ENCODE measurements around the gene URI1.

URI1 gene

GRCh38 chr19:29934781-29935180, 7.3 kb upstream of the URI1 start:
- Histone ChIP-seq H3K27me3 (ENCODE audit: insufficient read depth, low read length) (no peaks in the 10 kb centered on the region), H3K36me3 (ENCODE audit: insufficient read depth, low read length) (no peaks in the 10 kb centered on the region; the same call in 1 of the 2 replicates), H2AFZ (ENCODE audit: low read length) (no peak overlapping the region), H4K20me1 (ENCODE audit: insufficient read depth, low read length) (no peaks in the 10 kb centered on the region), H3K9me3 (ENCODE audit: low read length) (peaks cover 4% of the 10 kb centered on the region; the same call in 1 of the 2 replicates), H3K4me3 (ENCODE audit: low read depth, low read length, poor library complexity, severe bottlenecking) (no peak overlapping the region), H3F3A (ENCODE audit: insufficient read depth, low read length) (no peaks in the 10 kb centered on the region), H3K9ac (ENCODE audit: low read length) (no peak overlapping the region), H3K79me2 (ENCODE audit: insufficient read depth, low read length) (no peaks in the 10 kb centered on the region), H3K4me2 (ENCODE audit: low read length) (no peak overlapping the region), H3K27ac (ENCODE audit: low read depth, low read length, poor library complexity, severe bottlenecking) (no peak overlapping the region), H3K4me1 (ENCODE audit: insufficient read depth, low read length, severe bottlenecking) (no peaks in the 10 kb centered on the region), H3K9me2 (ENCODE audit: low read depth, low read length) (no peaks in the 10 kb centered on the region)
- TF ChIP-seq EZH2 (IDR thresholded peaks at IDR 0.05; ENCODE audit: borderline replicate concordance, low read length): no peak
- TF ChIP-seq CTCF (IDR thresholded peaks at IDR 0.05; ENCODE audit: low read length): no peak

DNA sequence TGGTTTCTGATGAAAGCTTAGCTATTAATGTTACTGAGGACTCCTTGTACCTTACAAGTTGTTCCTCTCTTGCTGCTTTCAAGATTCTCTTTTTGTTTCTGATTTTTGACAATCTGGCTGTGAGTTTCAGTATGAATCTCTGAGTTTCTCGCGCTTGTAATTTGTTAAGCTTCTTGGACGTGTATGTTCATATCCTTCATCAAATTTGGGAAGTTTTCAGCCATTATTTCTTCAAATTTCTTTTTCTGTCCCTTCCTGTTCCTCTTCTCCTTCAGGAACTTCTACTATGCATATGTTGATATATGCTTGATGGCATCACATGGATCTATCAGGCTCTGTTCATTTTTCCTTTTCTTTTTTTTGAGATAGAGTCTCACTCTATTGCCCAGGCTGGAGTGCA, 5.6 kb upstream of the URI1 start:
- H3K9me3 ChIP-seq (ENCODE audit: low read length): peaks cover 4% of the 10 kb centered on the region; the same call in 1 of the 2 replicates
- peaks cover 3% of the 10 kb centered on the region for H3K4me1 ChIP-seq (ENCODE audit: insufficient read depth, low read length, severe bottlenecking)
- H3K79me2 ChIP-seq (ENCODE audit: insufficient read depth, low read length): no peaks in the 10 kb centered on the region
- H3F3A ChIP-seq (ENCODE audit: insufficient read depth, low read length): no peaks in the 10 kb centered on the region
- no peak overlapping the region for H3K4me2 ChIP-seq (ENCODE audit: low read length)
- H3K36me3 ChIP-seq (ENCODE audit: insufficient read depth, low read length): no peaks in the 10 kb centered on the region; the same call in 1 of the 2 replicates
- no peak overlapping the region for H3K4me3 ChIP-seq (ENCODE audit: low read depth, low read length, poor library complexity, severe bottlenecking)
- H4K20me1 ChIP-seq (ENCODE audit: insufficient read depth, low read length): no peaks in the 10 kb centered on the region
- H3K27ac ChIP-seq (ENCODE audit: low read depth, low read length, poor library complexity, severe bottlenecking): no peak overlapping the region
- TF ChIP-seq CTCF (IDR thresholded peaks at IDR 0.05; ENCODE audit: low read length) (no peak), EZH2 (IDR thresholded peaks at IDR 0.05; ENCODE audit: borderline replicate concordance, low read length) (no peak)
- no peak overlapping the region for H2AFZ ChIP-seq (ENCODE audit: low read length)
- no peaks in the 10 kb centered on the region for H3K27me3 ChIP-seq (ENCODE audit: insufficient read depth, low read length)
- no peak overlapping the region for H3K9ac ChIP-seq (ENCODE audit: low read length)
- no peaks in the 10 kb centered on the region for H3K9me2 ChIP-seq (ENCODE audit: low read depth, low read length)

- no peak overlapping the region for H3K9ac ChIP-seq (ENCODE audit: low read length)
- peaks cover 23% of the 10 kb centered on the region for H3K4me1 ChIP-seq (ENCODE audit: insufficient read depth, low read length, severe bottlenecking)
- TF ChIP-seq EZH2 (IDR thresholded peaks at IDR 0.05; ENCODE audit: borderline replicate concordance, low read length) (no peak), CTCF (IDR thresholded peaks at IDR 0.05; ENCODE audit: low read length) (no peak)
- peaks cover 4% of the 10 kb centered on the region; the same call in 1 of the 2 replicates for H3K9me3 ChIP-seq (ENCODE audit: low read length)
- peaks cover 19% of the 10 kb centered on the region for H3K79me2 ChIP-seq (ENCODE audit: insufficient read depth, low read length)
- H2AFZ ChIP-seq (ENCODE audit: low read length): no peak overlapping the region
- no peak overlapping the region for H3K27ac ChIP-seq (ENCODE audit: low read depth, low read length, poor library complexity, severe bottlenecking)
- H3K36me3 ChIP-seq (ENCODE audit: insufficient read depth, low read length): no peaks in the 10 kb centered on the region; the same call in 1 of the 2 replicates
- H3K27me3 ChIP-seq (ENCODE audit: insufficient read depth, low read length): no peaks in the 10 kb centered on the region
- H4K20me1 ChIP-seq (ENCODE audit: insufficient read depth, low read length): no peaks in the 10 kb centered on the region
- no peak overlapping the region for H3K4me3 ChIP-seq (ENCODE audit: low read depth, low read length, poor library complexity, severe bottlenecking)
- H3K9me2 ChIP-seq (ENCODE audit: low read depth, low read length): no peaks in the 10 kb centered on the region
- no peaks in the 10 kb centered on the region for H3F3A ChIP-seq (ENCODE audit: insufficient read depth, low read length)
- H3K4me2 ChIP-seq (ENCODE audit: low read length): no peak overlapping the region
Measured at GRCh38 chr19:29939628-29940027, 2.4 kb upstream of the URI1 start.
